BE2C (cell line): ENCODE results near the gene SAFB.

Experiments
- DNase-seq: peaks from one replicate; pipeline ENCODE4 v3.0.0-alpha.2; 2020
- H3K27me3 ChIP-seq: fragments of 250-450 bp; sonication (Bioruptor Pico); 2 replicates; pipeline ENCODE4 v1.5.1; 2020; ENCODE audit warnings: mild to moderate bottlenecking
- H3K36me3 ChIP-seq: fragments of 250-450 bp; sonication (Bioruptor Pico); 2 replicates; pipeline ENCODE4 v1.5.1; 2020; ENCODE audit warnings: mild to moderate bottlenecking
- H3K4me1 ChIP-seq: fragments of 250-450 bp; sonication (Bioruptor Pico); 2 replicates; pipeline ENCODE4 v1.5.1; 2020
- H3K4me3 ChIP-seq: 2 replicates; pipeline ENCODE4 v1.5.1; 2011; ENCODE audit warnings: low read depth, low read length
- H3K9me3 ChIP-seq: fragments of 250-450 bp; sonication (Bioruptor Pico); 2 replicates; pipeline ENCODE4 v1.5.1; 2020
- CTCF ChIP-seq: IDR thresholded peaks from 2 replicates; pipeline ENCODE4 v1.5.1; 2012; ENCODE audit warnings: mild to moderate bottlenecking, low read depth, low read length

The SAFB gene

GRCh38 chr19:5703819-5704818, 81.2 kb downstream of the SAFB start:
- H3K4me3 ChIP-seq = no peak overlapping the region
- peaks cover 83% of the 10 kb centered on the region for H3K36me3 ChIP-seq
- TF ChIP-seq CTCF = no peak
- no peak for DNase-seq
- no peaks in the 10 kb centered on the region for H3K9me3 ChIP-seq
- H3K4me1 ChIP-seq = no peaks in the 10 kb centered on the region
- H3K27me3 ChIP-seq = no peaks in the 10 kb centered on the region

GRCh38 chr19:5705552-5705951, 82.7 kb downstream of the SAFB start:
- H3K36me3 ChIP-seq = peaks cover 81% of the 10 kb centered on the region

GRCh38 chr19:5706876-5707573, 84.1 kb downstream of the SAFB start:
- Histone ChIP-seq H3K27me3 (no peaks in the 10 kb centered on the region), H3K4me3 (no peak overlapping the region), H3K36me3 (peaks cover 86% of the 10 kb centered on the region), H3K4me1 (no peaks in the 10 kb centered on the region), H3K9me3 (no peaks in the 10 kb centered on the region)
- TF ChIP-seq CTCF = no peak
- DNase-seq = no peak

More at GRCh38 chr19:5705552-5705951, 82.7 kb downstream of the SAFB start:
- Histone ChIP-seq H3K27me3 (no peaks in the 10 kb centered on the region), H3K9me3 (no peaks in the 10 kb centered on the region), H3K4me1 (no peaks in the 10 kb centered on the region), H3K4me3 (no peak overlapping the region)
- TF ChIP-seq CTCF = no peak
- DNase-seq = no peak

- no peak for TF ChIP-seq CTCF
- H3K36me3 ChIP-seq = peaks cover 95% of the 10 kb centered on the region
- no peaks in the 10 kb centered on the region for H3K9me3 ChIP-seq
- no peaks in the 10 kb centered on the region for H3K4me1 ChIP-seq
- no peaks in the 10 kb centered on the region for H3K27me3 ChIP-seq
- DNase-seq = no peak
- no peak overlapping the region for H3K4me3 ChIP-seq
Measured at GRCh38 chr19:5707576-5708575, 85.0 kb downstream of the SAFB start.

- no peak for TF ChIP-seq CTCF
- Histone ChIP-seq H3K36me3 (peaks cover 83% of the 10 kb centered on the region), H3K4me1 (no peaks in the 10 kb centered on the region), H3K9me3 (no peaks in the 10 kb centered on the region), H3K4me3 (no peak overlapping the region), H3K27me3 (no peaks in the 10 kb centered on the region)
- no peak for DNase-seq
Measured at GRCh38 chr19:5711025-5711424, 88.1 kb downstream of the SAFB start.
